NOMO-1 treated with dmso at 0.1 percent for 144 hours (cell line): Measurements from ENCODE around the gene SLC35B4.
A peak's percentile ranks its signal among the peaks of the same experiment; 100 is the strongest.

Experiments used
- DNase-seq: peaks from one replicate; lab custom pipeline; 2025; ENCODE audit not compliant: unreplicated experiment; lab: John Stamatoyannopoulos, UW

SLC35B4 gene, protein sequence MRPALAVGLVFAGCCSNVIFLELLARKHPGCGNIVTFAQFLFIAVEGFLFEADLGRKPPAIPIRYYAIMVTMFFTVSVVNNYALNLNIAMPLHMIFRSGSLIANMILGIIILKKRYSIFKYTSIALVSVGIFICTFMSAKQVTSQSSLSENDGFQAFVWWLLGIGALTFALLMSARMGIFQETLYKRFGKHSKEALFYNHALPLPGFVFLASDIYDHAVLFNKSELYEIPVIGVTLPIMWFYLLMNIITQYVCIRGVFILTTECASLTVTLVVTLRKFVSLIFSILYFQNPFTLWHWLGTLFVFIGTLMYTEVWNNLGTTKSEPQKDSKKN

DNA sequence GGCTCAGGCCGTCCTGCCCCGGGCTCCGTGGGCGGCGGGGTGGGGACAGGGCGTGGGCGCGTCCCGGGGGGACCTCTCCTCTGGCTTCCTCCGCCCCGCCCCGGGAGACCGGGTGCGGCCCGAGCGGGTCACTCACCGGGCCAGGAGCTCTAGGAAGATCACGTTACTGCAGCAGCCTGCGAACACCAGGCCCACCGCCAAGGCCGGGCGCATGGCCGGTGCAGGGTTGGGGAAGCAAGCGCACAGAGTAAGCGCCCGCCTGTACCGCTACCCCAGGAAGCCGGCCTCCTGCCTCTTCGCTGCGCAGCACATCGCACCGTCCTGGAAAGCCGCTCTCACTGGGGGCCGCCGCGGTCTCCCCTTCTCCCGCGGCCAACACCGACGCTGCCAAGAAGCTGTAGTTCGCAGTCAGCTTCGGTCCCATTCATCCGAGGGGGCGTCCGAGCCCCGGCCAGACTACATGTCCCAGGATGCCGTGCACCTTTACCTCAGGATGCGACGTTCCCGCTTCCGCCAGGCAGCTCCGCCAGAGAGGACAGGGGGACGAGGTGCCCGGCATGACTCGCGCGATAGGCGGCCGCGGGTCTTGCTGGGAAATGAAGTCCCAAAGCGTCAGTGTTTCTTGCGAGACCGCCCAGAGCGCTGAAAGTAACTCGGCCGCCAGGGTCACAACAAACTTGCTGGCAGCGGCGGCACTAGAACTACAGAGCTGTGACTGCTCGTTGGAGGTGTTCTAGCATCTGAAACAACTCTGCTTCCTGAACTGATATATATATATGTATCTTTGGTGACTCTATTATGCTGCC is at the start of gene SLC35B4:
Gene SLC35B4, minus strand, starts transcription at position 392 of the 806 bp plus-strand sequence. Its CDS starts 179 bp downstream, at position 213.
- DNase-seq: peak; percentile 78

GRCh38 chr7:134366481-134366880 is 49.8 kb upstream of the SLC35B4 start:
- DNase-seq: no peak

GRCh38 chr7:134365341-134366054 is 48.8 kb upstream of the SLC35B4 start:
- DNase-seq: no peak

DNA sequence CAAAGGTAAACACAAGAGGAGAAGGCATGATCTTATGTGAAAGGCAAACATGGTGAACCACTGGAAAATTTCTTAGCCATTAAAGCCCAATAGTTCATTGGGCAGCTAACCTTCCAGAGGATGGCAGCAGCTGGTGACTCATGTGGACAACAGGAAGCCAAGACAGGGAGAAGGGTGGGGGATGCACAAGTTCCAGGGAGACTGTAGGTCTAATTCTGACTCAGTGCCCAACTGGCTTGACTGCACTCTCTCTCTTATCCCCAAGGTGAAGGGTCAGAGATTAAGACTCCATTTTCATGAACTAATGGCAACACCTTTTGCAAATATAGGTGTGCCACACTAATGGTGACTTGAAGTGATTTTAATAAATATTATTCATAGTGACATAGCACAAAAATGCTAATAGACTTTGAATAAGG is 47.9 kb upstream of the SLC35B4 start:
- no peak for DNase-seq

- DNase-seq: no peak
Observed at GRCh38 chr7:134362587-134363483, 46.1 kb upstream of the SLC35B4 start.

GRCh38 chr7:134359787-134360432 is 43.2 kb upstream of the SLC35B4 start:
- no peak for DNase-seq

- DNase-seq: no peak
Observed at GRCh38 chr7:134357486-134357885, 40.8 kb upstream of the SLC35B4 start.

DNA sequence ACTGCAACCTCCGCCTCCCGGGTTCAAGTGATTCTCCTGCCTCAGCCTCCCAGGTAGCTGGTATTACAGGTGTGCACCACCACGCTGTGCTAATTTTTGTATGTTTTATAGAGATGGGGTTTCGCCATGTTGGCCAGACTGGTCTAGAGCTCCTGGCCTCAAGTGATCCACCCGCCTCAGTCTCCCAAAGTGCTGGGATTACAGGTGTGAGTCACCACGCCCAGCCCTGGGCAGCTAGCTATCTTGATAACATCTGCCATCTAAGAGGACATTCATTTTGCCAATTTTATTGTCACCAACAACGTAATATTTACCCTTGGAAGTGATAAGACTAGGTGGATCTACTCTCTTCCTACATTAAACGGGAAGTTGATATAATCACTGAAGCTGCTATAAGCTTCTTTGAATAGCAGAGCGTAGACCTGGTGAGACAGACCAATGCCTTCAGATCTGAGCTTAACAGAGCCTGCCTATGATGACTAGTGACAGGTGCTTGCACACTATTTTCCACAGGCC is 39.7 kb upstream of the SLC35B4 start:
- DNase-seq: no peak

- DNase-seq: no peak
Observed at GRCh38 chr7:134355927-134356326, 39.2 kb upstream of the SLC35B4 start.

DNA sequence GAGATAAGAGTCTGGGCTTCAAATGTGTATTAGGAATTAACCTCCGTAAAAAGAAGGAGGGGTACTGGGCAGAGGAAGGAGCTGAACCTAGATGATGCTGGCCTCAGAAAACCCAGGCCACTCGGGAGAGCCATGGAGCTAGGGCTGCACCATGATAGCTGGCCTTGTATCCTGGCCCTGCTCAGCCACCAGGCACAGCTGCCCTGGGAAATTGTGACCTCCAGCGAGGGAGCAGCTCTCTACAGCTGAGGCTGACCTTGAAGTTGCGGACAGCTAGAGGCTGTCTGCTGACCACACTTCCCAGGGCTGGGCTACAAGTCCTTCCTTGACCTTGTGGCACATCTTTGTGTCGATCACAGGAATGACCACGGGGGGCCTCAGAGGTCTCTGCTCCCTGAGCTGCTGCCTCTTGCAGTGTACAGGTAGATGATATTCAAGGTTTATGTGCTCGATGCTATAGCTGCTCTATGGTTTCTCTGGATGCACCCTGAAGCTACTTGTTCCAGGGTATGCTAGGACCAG is 38.3 kb upstream of the SLC35B4 start:
- no peak for DNase-seq

GRCh38 chr7:134353411-134353810 is 36.7 kb upstream of the SLC35B4 start:
- DNase-seq: no peak

DNA sequence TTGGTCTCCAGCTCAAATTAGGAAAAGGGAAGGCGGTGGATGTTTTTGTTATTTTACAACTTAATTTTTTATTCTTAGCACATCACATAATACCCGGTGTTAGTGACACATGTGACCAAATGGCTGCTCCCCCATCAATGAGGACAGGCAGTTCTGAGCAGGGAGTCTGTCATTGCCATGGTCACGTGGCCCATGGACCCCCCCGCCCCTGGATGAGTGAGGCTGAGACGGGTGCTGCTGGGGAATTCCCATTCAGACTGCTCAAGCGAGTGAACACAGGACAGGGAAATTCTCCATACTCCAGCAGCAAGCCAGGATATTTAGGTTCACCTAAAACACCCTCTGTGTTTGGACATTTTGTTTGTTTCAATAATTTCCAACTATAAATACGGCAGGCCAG is 34.7 kb upstream of the SLC35B4 start:
- no peak for DNase-seq

- no peak for DNase-seq
Observed at GRCh38 chr7:134350709-134351108, 34.0 kb upstream of the SLC35B4 start.

- DNase-seq: no peak
Observed at GRCh38 chr7:134347567-134347966, 30.8 kb upstream of the SLC35B4 start.

DNA sequence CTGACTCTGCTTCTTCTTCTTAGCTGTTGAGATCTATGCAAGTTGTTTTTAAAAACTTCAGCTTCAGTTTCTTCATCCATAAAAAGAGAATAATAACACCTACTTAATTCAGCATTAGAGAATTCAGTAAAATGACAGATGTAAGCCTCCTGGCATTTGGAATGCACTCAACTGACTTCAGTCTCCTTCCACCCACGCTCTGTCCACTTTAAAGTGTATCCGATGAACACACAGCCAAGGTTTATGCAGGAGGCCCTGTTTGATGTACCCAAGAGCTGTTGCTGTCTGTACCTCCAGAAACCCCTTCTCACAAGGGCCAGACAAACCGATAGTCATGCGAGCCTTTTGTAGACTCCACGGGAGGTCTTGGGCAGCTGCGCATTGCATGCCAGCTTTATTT is 27.1 kb upstream of the SLC35B4 start:
- no peak for DNase-seq

DNA sequence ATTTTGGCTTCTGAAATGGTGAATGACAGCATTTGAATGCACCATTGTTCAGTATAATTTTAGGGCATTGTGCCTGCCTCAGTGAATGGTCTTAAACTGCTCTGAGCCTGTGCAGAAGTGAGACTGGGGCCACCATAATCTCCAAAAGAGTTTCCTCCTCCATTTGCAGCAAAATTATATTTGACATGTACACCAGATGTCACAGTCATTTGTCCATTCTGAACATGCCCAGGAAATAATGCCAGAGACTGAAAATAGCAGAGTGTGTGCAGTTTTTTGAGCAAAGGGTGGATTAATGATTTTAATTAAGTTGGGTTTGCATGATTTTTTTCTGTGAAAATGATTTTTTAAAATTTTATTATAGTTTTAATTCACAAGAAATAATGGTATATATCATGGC is 26.4 kb upstream of the SLC35B4 start:
- no peak for DNase-seq

DNA sequence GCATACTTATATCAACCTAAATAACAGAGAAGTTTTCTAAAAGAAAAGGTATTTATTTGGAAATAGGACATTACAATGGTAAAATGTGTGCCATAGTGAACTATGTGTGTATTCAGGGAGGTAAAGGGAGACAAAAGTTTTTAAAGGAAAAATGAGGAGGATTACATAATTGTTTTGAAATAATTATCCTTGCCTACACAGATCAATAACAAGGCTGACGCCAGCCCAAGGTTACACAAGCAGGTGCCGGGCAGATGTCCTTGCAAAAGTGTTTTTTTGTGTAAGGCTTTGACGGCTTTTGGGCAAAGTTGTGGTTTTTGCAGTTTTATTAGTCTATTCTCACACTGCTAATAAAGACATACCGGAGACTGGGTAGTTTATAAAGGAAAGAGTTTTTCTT is 22.7 kb upstream of the SLC35B4 start:
- no peak for DNase-seq

DNA sequence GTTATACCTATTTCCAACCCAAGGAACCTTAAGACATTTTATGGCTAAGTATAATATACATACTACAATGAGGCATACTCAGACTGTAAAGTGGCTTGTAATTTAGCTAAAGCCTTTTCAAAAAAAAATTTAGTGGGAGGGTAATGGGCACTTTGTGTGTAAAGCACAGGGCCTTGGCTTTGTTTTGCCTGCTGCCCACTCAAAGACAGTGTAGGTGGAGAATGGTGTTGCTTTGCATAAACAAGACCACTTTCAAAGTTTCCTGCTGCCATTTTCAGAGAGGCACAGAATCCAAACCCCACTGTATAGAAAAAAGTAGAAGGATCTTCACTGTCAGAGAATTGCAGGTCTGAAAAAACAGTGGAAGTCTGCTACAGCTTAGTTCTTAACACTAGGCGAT is 21.2 kb upstream of the SLC35B4 start:
- no peak for DNase-seq

GRCh38 chr7:134334408-134334807 is 17.7 kb upstream of the SLC35B4 start:
- no peak for DNase-seq

DNA sequence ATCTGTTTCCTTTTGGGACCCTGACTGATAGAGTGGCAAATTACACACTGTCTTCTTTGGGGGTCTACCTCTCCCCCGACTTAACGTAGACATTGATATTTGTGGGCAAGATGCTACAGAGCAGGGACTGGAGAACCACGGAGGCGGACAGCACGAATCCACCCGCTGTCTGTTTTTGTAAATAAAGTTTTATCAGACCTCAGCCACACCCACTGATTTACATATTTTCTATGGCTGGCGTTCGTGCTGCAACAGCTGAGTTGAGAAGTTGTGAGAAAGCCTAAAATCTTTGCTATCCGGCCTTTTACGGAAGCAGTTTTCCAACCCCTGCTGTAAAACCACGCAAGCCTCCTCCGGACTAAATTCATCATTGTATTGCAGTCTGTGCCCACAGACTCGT is 17.2 kb upstream of the SLC35B4 start:
- DNase-seq: no peak
